Raji (cell line): ENCODE results near the gene WDR5.

ENCODE experiments used
- POLR2A ChIP-seq: IDR thresholded peaks from 2 replicates; pipeline ENCODE4 v1.6.1; 2011; ENCODE audit warnings: low read depth, low read length, control low read depth; ENCODE audit not compliant: insufficient read depth

WDR5 gene

DNA sequence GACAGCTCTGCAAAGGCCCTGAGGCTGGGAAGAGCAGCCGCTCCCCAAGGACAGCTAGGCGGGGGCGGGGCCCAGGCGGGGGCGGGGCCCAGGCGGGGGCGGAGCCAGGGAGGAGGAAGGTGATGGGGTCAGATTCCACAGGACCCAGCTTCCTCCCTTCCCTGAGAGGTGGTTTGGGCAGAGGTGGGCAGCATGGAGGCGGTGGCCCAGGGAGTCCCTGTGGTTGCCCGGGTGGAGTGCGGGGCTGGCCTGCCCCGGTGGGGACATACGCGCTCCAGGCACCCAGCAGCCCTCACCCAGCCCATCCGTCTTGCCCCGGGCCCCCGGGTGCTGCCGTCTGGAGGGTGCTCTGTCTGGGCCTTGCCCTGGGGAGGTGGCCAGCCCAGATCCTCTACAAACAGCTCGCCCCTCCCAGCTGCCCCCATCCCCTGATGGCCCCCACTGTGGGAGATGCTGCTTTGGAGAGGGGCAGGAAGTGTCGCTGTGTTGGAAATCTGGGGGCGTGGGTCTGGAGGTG lies 39.5 kb downstream of the WDR5 start:
- no peak for TF ChIP-seq POLR2A

GRCh38 chr9:134175808-134176598 lies 40.1 kb downstream of the WDR5 start:
- TF ChIP-seq POLR2A: no peak

- TF ChIP-seq POLR2A: no peak
Measured at GRCh38 chr9:134176599-134176968, 40.7 kb downstream of the WDR5 start.

DNA sequence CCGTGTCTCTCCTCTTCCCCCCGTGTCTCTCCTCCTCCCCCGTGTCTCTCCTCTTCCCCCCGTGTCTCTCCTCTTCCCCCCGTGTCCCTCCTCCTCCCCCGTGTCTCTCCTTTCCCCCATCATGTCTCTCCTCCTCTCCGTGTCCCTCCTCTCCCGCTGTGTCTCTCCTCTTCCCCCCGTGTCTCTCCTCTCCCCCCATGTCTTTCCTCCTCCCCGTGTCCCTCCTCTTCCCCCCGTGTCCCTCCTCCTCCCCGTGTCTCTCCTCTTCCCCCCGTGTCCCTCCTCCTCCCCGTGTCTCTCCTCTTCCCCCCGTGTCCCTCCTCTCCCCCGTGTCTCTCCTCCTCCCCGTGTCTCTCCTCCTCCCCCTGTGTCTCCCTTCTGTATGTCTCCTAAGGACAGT lies 41.3 kb downstream of the WDR5 start:
- TF ChIP-seq POLR2A: no peak

GRCh38 chr9:134177624-134178393 lies 41.9 kb downstream of the WDR5 start:
- no peak for TF ChIP-seq POLR2A

- no peak for TF ChIP-seq POLR2A
Measured at GRCh38 chr9:134178394-134178767, 42.5 kb downstream of the WDR5 start.

GRCh38 chr9:134178768-134179551 lies 43.1 kb downstream of the WDR5 start:
- no peak for TF ChIP-seq POLR2A

DNA sequence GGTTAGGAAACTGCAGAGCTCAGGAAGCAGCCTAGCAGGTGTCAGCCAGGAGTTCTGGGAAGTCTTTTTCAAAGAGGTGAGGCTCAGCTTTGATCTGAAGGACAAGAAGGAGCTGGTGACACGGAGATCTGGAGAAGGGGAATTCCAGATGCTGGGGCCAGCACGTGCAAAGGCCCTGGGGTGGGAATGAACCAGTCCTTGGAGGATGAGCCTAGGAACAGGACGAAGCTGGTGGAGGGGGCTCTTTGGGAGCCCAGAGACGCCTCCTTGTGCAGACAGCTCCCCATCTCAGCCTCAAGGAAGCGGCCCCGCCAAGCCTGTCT lies 43.7 kb downstream of the WDR5 start:
- no peak for TF ChIP-seq POLR2A

GRCh38 chr9:134179918-134180785 lies 44.3 kb downstream of the WDR5 start:
- no peak for TF ChIP-seq POLR2A

DNA sequence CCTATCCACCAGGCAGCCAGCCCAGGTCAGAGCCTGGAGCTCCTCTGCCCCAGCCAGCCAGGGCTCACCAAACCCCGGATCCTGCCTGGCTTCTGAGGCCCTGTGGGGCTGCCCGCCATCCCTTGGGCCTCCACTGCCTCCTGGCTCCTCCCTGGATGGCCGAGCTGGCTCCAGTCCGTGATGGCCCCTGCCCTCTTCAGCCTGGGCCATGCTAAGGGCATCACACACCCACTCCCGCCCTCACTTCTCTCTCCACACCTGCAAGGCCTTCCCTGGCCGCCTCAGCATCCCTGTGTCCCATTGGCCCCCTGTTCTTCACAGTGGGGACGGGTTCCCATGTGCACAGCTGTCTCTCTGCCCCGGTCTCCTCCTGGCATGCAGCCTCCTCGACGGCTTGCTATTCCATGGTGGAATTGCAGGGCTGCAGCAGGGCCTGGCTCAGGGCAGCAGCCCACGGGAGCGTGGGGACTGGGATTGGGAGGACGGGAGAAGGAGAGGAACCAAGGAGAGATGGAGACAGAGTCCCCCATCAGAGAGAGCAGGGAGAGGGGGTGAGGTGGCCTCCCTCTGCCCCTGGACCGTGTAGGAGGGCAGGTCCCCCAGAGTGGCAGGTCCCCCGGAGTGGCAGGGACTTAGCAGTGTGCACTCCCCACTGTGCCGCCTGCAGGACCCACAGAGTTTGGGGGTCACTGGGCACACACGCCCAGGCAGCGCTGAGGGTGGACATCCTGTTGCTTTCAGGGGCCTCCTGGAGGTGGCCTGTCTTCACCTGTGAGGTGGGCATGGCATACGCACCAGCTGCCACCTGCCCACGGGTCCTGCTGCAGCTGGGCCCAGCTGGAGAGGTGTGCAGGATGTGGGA lies 45.1 kb downstream of the WDR5 start:
- no peak for TF ChIP-seq POLR2A

DNA sequence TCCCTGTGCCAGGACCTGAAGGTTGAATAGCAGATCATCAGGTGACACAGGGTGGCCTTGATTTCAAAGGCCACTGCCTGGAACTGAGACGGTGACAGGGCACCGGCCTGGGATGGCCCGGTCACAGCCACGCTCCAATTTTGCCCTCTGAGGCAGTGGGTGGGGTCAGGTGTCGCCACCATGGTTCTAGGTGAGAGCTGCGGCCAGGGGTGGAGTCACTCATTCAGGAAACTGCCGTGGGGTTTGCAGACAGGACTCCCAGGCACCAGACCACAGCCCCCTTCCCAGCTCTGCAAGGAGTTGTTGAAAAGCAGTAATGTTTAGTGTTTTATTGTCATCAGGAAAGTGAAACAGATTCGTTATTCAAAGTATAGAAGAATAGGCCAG lies 45.8 kb downstream of the WDR5 start:
- no peak for TF ChIP-seq POLR2A

- TF ChIP-seq POLR2A: no peak
Measured at GRCh38 chr9:134182554-134183085, 46.7 kb downstream of the WDR5 start.

- TF ChIP-seq POLR2A: no peak
Measured at GRCh38 chr9:134185536-134186011, 49.7 kb downstream of the WDR5 start.
